Right renal pelvis (tissue), 4 donors: ENCODE measurements around the gene ADGRE1. TPM values are rescaled to one million over a fixed set of nuclear protein-coding genes. Genes with fewer than 3 reads are reported as not detected.

Source experiments
- DNase-seq, 4 donors: peaks; one replicate each; pipeline ENCODE4 v3.0.0-alpha.2; 2013; ENCODE audit warnings: low read depth in 4 of 4, low spot score in 3 of 4, missing footprints in 1 of 4
- polyA plus RNA-seq, 4 donors: library from polyadenylated mRNA; unstranded; fragments of 120-200 nt; gene quantifications; one replicate each; pipeline ENCODE4 v1.2.1, GENCODE V29; 2013; ENCODE audit not compliant: insufficient read length in 4 of 4

The ADGRE1 gene
- polyA plus RNA-seq, 4 donors, result 0.10 to 0.26 (median 0.13) TPM

DNA sequence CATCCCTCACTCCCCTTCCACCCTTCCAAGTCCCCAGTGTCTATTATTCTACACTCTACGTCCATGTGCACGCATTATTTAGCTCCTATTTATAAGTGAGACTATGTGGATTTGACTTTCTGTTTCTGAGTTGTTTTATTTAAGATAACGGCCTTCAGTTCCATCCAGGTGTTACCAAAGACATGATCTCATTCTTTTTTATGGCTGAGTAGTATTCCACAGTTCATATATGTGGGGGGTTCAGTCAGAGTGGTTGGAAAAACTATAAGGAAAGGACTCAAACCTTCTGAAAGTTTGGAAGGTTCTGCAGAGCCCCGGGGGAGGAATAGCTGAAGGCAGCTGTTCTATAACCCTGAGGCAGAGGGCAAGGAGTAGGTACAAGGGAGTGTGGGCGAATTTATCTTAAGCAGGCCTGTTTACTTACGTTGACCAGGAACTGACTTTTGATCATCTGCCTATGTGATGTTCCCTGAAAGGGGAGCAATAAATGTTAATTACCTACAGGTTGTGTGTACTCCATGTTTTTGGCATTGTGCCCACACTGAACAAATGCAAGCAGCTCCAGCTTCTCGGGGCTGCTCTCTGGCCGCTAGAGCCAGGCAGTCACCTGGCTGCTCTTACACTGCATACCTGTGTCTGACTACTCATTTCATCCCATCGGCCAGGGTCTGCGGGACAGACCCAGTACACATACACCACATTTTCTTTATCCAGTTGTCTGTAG lies 13.5 kb upstream of the ADGRE1 start:
- no peak for DNase-seq

GRCh38 chr19:6875218-6875617 lies 12.2 kb upstream of the ADGRE1 start:
- no peak for DNase-seq

DNA sequence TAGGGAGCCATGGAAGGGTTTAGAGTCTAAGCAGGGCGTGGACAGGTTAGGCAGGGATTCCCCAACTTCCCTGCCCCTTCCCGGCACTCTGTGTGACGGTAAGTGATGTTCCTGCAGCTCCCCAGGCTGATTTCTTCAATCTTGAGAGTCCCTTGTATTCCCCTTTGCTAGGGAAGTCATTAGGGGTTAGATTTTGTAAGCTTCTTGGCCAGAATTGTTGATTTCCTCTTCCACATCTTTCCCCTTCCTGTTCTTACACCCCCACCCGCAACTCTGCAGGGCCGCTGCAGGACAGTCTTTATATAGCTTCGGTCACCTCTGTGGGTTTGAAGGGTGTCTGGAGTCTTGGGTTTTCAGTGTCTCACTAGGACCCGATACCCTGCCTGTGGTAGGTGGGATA lies 10.6 kb upstream of the ADGRE1 start:
- DNase-seq, result no peak

DNA sequence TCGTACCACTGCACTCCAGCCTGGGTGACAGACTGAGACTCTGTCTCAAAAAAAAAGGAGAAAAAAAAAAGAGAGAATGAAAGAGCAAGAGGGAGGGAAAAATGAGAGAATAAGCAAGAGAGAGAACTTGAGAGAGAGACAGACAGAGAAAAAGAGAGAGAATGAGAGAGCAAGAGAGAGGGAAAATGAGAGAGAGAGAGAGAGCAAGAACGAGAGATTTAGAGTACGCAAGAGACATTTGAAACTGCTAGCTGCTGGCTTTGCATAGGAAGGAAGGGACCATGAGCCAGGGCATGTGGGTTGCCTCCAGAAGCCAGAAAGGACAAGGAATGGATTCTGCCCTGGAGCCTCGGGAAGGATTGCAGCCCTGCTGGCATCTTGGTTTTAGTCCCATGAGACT lies 9.6 kb upstream of the ADGRE1 start:
- no peak for DNase-seq

DNA sequence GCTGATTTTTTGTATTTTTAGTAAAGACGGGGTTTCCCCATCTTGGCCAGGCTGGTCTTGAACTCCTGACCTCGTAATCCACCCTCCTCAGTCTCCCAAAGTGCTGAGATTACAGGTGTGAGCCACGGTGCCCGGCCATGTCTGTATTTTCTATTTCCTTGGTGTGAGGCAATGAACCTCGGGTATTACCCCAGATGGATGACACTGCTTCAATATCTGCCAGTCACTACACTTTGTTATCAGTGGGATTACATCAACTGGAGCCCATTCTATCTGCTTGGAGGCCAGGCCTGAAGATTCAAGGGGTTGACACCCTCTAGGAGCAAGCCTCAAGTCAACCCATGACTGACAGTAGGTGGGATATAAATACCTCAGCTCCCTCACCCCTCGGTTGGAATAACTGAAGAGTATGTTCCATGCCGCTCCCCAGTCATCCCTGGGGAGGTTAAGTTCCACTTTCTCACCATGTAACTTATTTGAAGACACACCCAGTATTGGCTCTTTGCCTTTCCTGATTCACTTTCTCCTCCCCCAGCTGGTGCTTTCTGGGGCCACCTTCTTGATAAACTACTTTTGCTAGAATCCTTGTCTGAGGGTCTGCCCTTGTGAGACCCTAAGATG lies 992 bp upstream of the ADGRE1 start:
- DNase-seq, result no peak

- DNase-seq, result no peak
Measured at GRCh38 chr19:6888967-6889366, 1.6 kb downstream of the ADGRE1 start.

DNA sequence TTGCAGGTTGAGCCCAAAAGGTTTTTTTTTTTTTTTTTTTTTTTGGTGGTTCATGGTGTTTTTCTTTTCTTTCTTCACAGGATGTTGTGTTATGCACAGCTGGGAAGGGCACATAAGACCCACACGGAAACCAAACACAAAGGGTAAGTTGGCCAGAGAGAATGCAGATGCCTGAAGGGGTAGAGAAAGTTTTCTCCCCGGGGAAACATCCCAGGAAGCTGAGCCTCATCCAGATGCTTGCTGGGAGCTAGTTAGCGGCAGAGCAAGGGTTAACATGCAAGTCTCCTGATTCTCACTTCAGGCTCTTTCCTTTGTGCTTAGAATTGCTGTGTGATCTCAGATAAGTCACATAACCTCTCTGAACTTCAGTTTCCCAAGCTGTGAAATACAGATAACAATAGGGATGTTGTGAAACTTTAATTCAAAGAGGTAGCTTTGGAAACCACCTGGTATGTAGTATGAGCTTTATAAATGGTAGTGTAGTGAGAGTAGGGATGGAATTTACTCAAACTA lies 3.1 kb downstream of the ADGRE1 start:
- DNase-seq, result no peak

- DNase-seq, result no peak
Measured at GRCh38 chr19:6890938-6891337, 3.6 kb downstream of the ADGRE1 start.

DNA sequence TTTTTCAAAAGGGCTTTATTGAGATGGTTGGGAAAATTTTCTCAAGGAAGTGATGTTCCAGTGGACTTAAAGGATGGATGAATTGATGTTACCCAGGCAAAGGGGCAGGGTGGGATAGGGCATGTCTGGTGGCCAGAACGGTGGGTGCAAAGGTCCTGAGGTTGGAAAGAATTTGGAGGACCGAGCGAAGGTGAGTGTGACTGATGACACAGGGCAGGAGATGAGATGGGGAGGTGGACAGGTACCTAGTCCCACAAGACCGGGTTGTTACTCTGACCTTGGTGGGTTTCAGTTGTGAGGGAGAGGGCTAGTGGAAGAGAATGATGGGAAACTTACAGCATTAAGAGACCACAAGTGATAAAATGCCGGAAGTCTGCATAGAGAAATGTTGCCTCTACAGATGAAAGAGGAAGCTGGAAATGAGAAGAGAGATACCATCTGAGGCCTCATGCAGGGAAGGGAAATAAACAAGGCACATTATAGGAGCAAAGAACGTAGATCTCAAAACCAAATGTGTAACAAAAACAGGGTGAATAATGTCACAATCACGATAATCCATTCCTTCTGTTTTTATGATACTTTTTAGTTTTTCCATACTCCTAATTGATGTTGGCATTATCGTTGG lies 4.5 kb downstream of the ADGRE1 start:
- DNase-seq, result no peak

- DNase-seq, result no peak
Measured at GRCh38 chr19:6894313-6894712, 6.9 kb downstream of the ADGRE1 start.

DNA sequence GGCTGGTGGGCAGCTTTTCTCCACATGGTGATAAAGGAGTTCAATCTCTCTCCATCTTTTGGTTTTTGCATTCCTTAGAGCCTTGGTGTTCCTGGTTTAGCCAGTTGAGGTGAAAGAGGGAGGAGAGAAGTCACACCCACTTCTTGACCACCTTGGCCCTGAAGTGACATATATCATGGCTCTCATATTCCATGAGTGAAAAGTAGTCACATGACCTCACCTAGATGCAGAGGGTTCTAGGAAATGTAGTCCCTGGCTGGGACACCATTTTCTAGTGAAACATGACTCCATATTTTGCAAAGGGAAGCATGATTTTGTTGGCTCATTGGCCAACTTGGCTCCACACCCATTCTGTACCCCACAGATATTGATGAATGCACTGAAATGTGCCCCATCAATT lies 16.1 kb downstream of the ADGRE1 start:
- DNase-seq, result no peak

DNA sequence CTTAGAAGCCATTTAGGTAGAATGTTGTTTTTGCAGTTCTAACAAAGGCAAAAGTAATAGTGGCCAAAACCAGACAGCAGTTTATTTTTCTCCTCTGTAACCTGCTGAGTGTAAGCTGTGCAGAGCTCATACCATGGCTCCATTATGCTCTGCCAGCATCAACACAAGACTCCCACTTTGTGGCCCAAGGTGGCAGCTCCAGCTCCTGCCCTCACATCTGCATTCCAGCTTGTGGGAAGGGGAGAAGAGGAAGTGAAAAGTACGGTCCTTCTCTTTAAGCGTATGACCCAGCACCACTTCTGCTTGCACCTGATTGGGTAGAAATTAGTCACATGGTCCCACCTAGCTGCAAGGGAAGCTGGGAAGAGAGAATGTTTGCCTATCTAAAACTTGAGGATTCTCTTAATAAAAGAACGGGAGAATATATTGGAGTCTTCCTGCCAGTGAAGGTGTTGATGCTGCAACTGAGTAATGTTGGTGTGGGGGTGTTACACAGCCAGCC lies 19.2 kb downstream of the ADGRE1 start:
- DNase-seq, result no peak

- no peak for DNase-seq
Measured at GRCh38 chr19:6911523-6911922, 24.1 kb downstream of the ADGRE1 start.

DNA sequence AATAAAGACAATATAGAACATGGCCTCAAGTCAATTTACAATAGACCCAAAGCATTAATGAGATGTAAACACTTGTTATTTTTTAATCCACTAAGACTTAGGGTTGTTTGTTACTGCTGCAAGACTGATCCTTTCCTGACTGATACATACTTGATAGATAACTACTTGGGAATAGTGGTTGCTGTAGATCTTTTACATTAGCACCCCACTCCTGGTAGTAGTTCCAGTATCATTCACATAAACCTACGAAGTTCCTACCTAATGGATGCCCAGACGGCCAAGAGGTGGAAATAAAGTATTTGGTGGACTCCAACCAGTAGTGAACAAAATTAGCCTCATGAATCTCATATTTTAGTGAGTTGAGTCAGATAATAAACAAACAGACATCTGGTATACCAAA lies 26.9 kb downstream of the ADGRE1 start:
- DNase-seq, result no peak

DNA sequence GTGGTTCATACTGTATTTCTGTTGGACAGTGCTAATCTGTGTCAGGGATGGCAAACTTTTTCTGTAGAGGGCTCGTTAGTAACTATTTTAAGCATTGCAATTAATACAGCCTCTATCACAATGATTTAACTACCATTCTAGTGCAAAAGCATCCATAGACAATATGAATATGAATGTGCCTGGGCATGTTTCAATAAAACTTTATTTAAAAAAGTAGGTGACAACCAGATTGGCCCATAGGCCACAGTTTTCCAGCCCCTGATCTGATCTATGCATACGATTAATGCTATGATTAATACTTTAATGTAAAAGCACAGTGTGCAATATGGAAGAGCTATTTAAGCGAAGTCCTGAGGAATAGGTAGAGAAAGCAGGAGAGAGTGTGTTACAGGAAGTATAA lies 29.6 kb downstream of the ADGRE1 start:
- no peak for DNase-seq

- DNase-seq, result no peak
Measured at GRCh38 chr19:6925386-6925785, 38.0 kb downstream of the ADGRE1 start.

DNA sequence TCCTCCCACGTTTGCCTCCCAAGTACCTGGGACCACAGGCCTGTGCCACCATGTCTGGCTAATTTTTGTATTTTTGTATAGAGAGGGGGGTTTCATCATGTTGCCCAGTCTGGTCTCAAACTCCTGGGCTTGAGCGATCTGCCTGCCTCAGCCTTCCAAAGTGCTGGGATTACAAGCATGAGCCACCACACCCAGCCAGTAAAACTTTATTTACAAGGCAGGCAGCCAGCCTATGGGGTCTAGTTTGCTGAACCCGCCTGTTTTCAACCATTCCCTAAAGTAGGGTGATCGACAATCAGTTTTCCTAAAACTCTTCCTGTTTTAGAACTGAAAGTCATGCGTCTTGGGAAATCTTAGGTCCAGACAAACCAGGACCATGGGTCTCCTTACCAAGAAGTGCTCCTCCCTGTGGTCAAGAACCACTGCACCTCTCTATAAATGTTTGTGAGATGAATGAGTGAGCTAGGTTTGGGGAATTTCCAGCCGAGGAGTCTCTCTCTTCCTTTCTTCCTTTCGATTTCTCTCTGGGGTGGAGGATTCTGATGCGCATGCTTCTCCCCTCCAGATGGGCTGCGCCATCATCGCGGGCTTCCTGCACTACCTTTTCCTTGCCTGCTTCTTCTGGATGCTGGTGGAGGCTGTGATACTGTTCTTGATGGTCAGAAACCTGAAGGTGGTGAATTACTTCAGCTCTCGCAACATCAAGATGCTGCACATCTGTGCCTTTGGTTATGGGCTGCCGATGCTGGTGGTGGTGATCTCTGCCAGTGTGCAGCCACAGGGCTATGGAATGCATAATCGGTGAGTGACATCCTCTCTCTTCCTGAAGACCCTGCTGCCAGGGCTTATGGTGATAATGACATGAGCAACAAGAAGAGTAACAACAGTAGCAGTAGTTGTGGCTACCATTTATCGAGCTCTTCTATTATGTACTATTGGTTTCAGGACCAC lies 38.7 kb downstream of the ADGRE1 start:
- DNase-seq, result no peak

- no peak for DNase-seq
Measured at GRCh38 chr19:6930190-6930589, 42.8 kb downstream of the ADGRE1 start.

DNA sequence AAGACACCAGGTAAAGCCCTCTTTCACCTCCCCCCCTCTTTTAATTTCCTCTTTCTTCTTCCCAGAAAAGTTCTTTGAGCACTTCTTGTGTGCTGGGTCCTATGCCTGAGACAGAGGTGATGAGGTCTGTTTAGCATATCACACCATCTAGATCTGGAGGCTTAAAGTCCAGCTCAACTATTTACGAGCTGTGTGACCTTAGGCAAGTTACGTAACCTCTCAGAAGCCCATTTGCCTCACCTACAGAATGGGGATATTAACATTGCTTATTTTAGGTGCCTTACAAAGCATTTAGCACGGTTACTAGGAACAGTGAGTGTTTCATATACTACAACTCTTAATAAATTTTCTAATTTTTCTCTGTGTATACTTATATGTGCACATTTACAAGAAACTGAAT lies 47.7 kb downstream of the ADGRE1 start:
- no peak for DNase-seq

DNA sequence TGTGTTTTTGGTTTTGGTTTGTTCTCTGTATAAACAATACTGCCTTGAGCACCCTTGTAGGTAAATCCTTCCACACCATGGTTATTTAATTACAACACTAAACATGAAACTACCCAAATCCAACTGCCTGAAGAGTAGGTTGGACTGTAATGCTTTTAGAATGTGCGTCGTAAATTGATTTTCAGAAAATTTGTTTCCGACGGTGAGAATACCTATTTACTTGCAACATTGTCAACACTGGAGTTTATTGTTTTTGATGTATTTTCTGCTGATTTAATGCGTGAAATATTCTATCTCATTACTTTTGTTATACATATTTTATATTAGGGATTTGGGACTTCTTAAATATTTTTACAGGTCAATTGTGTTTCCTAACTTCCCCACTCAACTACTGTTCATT lies 48.2 kb downstream of the ADGRE1 start:
- no peak for DNase-seq

DNA sequence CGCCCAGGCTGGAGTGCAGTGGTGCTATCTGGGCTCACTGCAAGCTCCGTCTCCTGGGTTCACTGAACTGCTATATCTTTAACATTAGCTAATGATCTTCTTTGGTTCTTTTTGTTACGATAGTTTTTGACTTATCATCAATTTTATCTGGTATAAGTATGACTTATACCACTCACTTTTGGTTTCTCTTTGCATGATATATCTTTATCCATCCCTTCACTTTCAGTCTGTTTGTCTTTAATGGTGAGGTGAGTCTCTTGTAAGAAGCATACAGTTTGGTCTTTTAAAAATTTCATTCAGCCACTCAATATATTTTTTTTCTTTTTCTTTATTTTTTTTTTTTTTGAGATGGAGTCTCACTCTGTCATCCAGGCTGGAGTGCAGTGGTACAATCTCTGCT lies 58.4 kb downstream of the ADGRE1 start:
- DNase-seq, result no peak
